Sigmoid colon (tissue), 7 donors: ENCODE measurements around the gene COL6A1. TPM values are rescaled to one million over a fixed set of nuclear protein-coding genes. Genes with fewer than 3 reads are reported as not detected.
A peak's percentile ranks its signal among the peaks of the same experiment; 100 is the strongest.

ENCODE experiments used
- DNase-seq: peaks from one replicate; pipeline ENCODE4 v3.0.0-alpha.2; 2019
- H3K27ac ChIP-seq, 4 donors: fragments of 200-600 bp; sonication (generic); one replicate each; pipeline ENCODE4 v1.5.1; 2016 to 2019; ENCODE audit warnings: mild to moderate bottlenecking in 1 of 4
- H3K27me3 ChIP-seq, 3 donors: fragments of 200-600 bp; sonication (generic); one replicate each; pipeline ENCODE4 v1.5.1; 2019; ENCODE audit warnings: mild to moderate bottlenecking in 1 of 3
- H3K36me3 ChIP-seq, 4 donors: fragments of 200-600 bp; sonication (generic); one replicate each; pipeline ENCODE4 v1.5.1; 2016 to 2019
- H3K4me1 ChIP-seq, 4 donors: fragments of 200-600 bp; sonication (generic); one replicate each; pipeline ENCODE4 v1.5.1; 2017 to 2019
- H3K4me3 ChIP-seq, 4 donors: fragments of 200-600 bp; sonication (generic); one replicate each; pipeline ENCODE4 v1.5.1; 2017 to 2019; ENCODE audit warnings: mild to moderate bottlenecking in 2 of 4, moderate library complexity in 1 of 4
- H3K9me3 ChIP-seq, 4 donors: fragments of 200-600 bp in 3 of 4; sonication (generic) in 3 of 4; one replicate each; pipeline versions ENCODE4 v1.5.1 to v1.6.1; 2013 to 2019
- EP300 ChIP-seq, 4 donors: sonication (generic); formaldehyde crosslinking; IDR thresholded peaks; one replicate each; pipeline ENCODE4 v1.6.1; 2017; ENCODE audit warnings: antibody characterized with exemption in 4 of 4
- POLR2A ChIP-seq, 2 donors: fragments of 450-650 bp; IDR thresholded peaks; one replicate each; pipeline ENCODE4 v1.6.1; 2016; ENCODE audit warnings: antibody characterized with exemption in 2 of 2, mild to moderate bottlenecking in 2 of 2, moderate library complexity in 2 of 2
- POLR2AphosphoS5 ChIP-seq, 4 donors: sonication (generic); formaldehyde crosslinking; IDR thresholded peaks; one replicate each; pipeline ENCODE4 v1.6.1; 2017; ENCODE audit warnings: antibody characterized with exemption in 4 of 4
- WGBS, 2 donors: extraction: QIAGEN DNeasy Blood & Tissue Kit; methylation state at CpG; one replicate each; pipeline ENCODE4 v1.1.7; 2013; 5-methylcytosine and 5-hydroxymethylcytosine counted together
- intact Hi-C: fragments of 100-400 bp; cut with DNase I; formaldehyde crosslinking; loops from one replicate; pipeline ENCODE4 v1.15.1; 2023
- polyA plus RNA-seq, 3 donors: library from polyadenylated mRNA; stranded (reverse); fragments of 200-250 nt; gene quantifications; one replicate each; pipeline ENCODE4 v1.2.3, GENCODE V29; 2013
- total RNA-seq, 4 donors: library from RNA; depleted of rRNA; stranded (reverse); fragments of >200 nt; gene quantifications; one replicate each; pipeline ENCODE4 v1.1.0, GENCODE V29; 2016
- TF ChIP-seq, protein P1 (sequence below), 4 experiments: fragments of 450-650 bp in 3 of 4; fragments of 200-600 bp in 1 of 4; IDR thresholded peaks; one replicate each; pipeline ENCODE4 v1.5.1; 2016 to 2019; ENCODE audit warnings: antibody characterized with exemption in 4 of 4, mild to moderate bottlenecking in 3 of 4, moderate library complexity in 2 of 4
- donor health status: healthy with polysubstance abuse.
- donor health status: Bipolar disorder and iron deficiency.
- donor health status: healthy.

The COL6A1 gene
- total and polyA plus RNA-seq, 7 donors, result 14.3 to 1,755 (median 622) TPM

DNA sequence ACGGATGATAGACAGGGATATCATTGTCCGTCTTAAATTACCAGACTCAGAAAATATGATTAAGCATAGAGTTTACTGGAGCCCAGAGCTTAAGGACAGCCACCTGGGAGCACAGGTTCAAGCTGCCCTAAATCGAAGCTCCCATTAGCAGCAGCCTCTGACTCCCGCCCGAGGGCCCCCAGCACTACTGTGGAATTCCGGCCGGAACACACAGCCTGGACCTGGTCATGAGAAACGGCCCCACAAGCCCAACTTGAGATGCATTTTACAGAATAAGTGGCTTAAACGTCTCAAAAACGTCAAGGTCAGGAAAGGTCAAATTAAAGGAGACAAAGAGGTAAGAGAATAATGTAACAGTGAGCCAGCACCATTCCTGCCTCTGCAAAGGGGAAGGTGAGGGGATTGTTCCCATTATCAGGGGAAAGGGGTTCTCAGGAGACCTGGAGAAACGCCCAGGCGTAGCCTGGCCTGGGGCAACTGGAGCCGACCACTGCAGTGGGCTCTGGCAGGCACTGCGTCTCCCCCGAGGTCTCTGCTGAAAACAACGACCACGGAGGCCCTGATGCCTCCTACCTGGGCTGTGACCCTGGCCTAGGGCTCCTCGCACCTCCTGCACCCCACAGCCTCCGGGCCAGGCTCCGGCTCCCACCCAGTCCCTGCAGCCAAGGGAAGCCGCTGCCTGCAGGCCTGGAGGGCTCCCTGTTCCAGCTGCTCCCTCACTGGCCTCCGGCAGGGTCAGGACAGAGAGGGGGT, 11.5 kb upstream of the COL6A1 start:
- intact Hi-C loops, result loop anchor here (2.0 to 5.0 kb wide), 3 partner anchors 257 to 355 kb away; partner anchors contain the start of genes LSS, PCNT and YBEY
- Histone ChIP-seq H3K4me3 (no peak overlapping the region), H3K27ac (peak overlapping the region in 3 of 4 donors; percentile 90 to 98 (median 97)), H3K9me3 (no peaks in the 10 kb centered on the region), H3K36me3 (no peaks in the 10 kb centered on the region), H3K4me1 (peaks cover 0 to 48% (median 48%) of the 10 kb centered on the region in 4 donors), H3K27me3 (no peaks in the 10 kb centered on the region)
- TF ChIP-seq POLR2AphosphoS5 (IDR thresholded peaks at IDR 0.05) (no peak), EP300 (IDR thresholded peaks at IDR 0.05) (no peak), POLR2A (IDR thresholded peaks at IDR 0.05) (no peak)
- TF ChIP-seq, protein P1, sequence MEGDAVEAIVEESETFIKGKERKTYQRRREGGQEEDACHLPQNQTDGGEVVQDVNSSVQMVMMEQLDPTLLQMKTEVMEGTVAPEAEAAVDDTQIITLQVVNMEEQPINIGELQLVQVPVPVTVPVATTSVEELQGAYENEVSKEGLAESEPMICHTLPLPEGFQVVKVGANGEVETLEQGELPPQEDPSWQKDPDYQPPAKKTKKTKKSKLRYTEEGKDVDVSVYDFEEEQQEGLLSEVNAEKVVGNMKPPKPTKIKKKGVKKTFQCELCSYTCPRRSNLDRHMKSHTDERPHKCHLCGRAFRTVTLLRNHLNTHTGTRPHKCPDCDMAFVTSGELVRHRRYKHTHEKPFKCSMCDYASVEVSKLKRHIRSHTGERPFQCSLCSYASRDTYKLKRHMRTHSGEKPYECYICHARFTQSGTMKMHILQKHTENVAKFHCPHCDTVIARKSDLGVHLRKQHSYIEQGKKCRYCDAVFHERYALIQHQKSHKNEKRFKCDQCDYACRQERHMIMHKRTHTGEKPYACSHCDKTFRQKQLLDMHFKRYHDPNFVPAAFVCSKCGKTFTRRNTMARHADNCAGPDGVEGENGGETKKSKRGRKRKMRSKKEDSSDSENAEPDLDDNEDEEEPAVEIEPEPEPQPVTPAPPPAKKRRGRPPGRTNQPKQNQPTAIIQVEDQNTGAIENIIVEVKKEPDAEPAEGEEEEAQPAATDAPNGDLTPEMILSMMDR (IDR thresholded peaks at IDR 0.05), result no peak
- peak; percentile 55 for DNase-seq
- 72 to 76% methylated on average over 22 of the region's 22 CpGs for WGBS, 2 donors

DNA sequence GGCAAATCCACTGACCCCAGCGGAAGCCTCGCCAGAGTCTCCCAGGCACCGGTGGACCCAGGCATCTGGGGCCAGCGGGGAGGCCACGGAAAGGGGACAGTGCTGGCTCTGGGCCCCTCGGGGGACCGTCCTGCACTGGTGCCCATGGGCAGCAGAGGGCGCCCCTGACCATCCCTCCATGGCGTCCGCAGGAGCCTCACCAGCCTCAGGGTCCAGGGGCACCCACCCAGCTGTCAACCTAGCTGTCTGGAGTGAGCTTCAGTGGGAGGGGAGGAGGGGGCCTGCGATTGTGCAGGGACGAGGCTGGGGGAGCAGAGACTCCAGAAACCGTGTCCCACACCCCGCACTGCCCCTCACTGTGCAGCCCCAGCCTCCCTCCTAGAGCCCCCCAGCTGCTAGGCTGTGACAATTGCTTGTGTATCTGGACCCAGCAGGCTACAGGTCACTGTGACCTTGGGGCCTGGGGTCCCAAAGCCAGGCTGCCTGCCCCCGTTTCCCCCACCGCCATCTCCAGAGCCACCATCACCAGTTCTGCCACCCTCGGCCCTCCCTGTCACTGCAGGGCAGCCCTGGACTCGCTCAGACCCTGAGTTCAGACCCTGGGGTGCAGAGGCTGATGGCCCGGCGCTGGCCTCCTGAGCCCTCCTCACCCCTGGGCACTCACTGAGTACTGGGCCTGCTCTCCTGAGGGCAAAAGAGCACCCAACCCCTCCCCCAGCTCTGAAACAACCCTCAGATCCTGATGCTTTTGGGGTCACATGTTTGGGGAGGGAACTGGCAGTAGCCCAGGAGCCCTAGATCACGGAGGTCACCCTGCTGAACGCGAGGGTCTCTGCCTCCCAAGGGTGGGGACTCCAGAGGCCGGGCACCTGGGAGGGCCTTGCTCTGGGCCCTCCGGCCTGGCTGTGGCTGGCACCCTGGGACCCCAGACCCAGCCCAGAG, 10.6 kb upstream of the COL6A1 start:
- Histone ChIP-seq H3K36me3 (no peaks in the 10 kb centered on the region), H3K4me3 (no peak overlapping the region), H3K27ac (peak overlapping the region; percentile 90 to 98 (median 98)), H3K9me3 (no peaks in the 10 kb centered on the region), H3K4me1 (peaks cover 0 to 57% (median 56%) of the 10 kb centered on the region in 4 donors), H3K27me3 (no peaks in the 10 kb centered on the region)
- TF ChIP-seq EP300 (IDR thresholded peaks at IDR 0.05) (no peak), POLR2AphosphoS5 (IDR thresholded peaks at IDR 0.05) (no peak), POLR2A (IDR thresholded peaks at IDR 0.05) (no peak)
- TF ChIP-seq, protein P1 (IDR thresholded peaks at IDR 0.05), result peak; percentile 74 to 97 (median 92)
- peak; percentile 88 for DNase-seq
- intact Hi-C loops, result loop anchor here (1.0 to 5.0 kb wide), 4 partner anchors 139 to 354 kb away; partner anchors contain the start of genes LSS, PCNT and YBEY
- WGBS, 2 donors, result 37 to 44% methylated on average over 25 of the region's 25 CpGs

DNA sequence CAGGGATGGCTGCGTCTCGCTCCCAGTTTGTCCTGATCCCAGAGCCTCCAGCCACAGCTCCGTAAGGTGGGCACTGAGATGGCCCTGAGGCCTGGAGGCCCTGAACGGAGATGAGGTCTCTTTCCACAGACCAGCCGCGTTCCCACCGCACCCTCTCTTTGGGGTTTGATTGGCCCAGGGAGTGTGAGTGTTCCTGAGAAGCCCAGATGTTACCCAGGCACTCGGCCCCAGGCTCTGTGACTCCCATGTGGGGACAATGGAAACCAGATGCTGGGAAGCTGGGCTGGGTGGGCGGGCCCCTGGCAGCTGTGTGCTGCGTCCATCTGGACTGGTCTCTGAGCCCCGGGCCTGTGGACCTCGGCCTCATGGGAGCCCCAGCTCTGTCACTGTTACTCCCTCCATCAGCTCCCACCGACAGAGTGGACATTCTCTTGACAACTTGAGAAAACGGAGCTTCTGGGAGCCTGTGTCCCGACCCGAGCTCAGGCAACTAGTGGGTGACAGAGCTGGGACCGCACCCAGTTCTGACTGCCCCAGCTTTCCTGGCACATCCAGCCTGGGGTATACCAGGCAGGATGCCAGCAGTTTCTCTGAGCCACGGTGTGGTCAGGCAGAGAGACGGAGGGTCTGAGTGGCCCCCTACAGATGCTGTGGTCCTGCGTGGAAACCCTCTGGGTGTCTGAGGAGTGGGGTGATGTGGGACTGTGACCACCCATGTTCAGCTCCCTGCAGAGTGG, 9.8 kb upstream of the COL6A1 start:
- intact Hi-C loops, result loop anchor here (1.0 to 5.0 kb wide), 4 partner anchors 139 to 353 kb away; partner anchors contain the start of genes LSS, PCNT and YBEY
- Histone ChIP-seq H3K4me3 (peak overlapping the region in 2 of 4 donors; percentile 49 to 59), H3K9me3 (no peaks in the 10 kb centered on the region), H3K27me3 (no peaks in the 10 kb centered on the region), H3K4me1 (peaks cover 0 to 63% (median 59%) of the 10 kb centered on the region in 4 donors), H3K27ac (peak overlapping the region; percentile 90 to 98 (median 98)), H3K36me3 (no peaks in the 10 kb centered on the region)
- TF ChIP-seq, protein P1 (IDR thresholded peaks at IDR 0.05), result no peak
- TF ChIP-seq POLR2AphosphoS5 (IDR thresholded peaks at IDR 0.05) (peak in 3 of 4 donors; percentile 41 to 52 (median 43)), POLR2A (IDR thresholded peaks at IDR 0.05) (no peak), EP300 (IDR thresholded peaks at IDR 0.05) (no peak)
- 58 to 68% methylated on average over 20 of the region's 20 CpGs for WGBS, 2 donors
- DNase-seq, result peak; percentile 94

DNA sequence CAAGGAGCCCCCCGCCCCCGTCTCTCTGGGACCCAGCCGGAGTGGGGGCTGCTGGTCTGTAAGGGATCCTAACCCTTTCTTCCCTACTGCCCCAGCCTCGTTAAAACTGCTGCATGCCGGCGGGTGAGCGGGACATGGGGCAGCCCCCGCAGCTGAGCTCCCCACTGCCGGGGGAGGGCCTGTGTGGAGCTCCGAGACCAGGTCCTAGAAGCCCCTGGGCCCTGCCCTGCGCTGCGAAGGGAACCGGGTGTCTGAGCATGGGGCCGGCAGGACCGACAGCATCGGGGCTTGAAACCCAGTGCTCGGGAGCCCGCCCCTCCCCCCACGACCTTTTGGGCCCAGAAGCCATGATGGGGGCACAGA, 9.2 kb upstream of the COL6A1 start:
- 35 to 36% methylated on average over 19 of the region's 19 CpGs for WGBS, 2 donors
- no peaks in the 10 kb centered on the region for H3K36me3 ChIP-seq
- no peak for TF ChIP-seq POLR2AphosphoS5 (IDR thresholded peaks at IDR 0.05)
- H3K4me1 ChIP-seq, result peaks cover 0 to 68% (median 64%) of the 10 kb centered on the region in 4 donors
- peak overlapping the region; percentile 90 to 98 (median 98) for H3K27ac ChIP-seq
- no peaks in the 10 kb centered on the region for H3K9me3 ChIP-seq
- peak; percentile 83 for DNase-seq
- H3K4me3 ChIP-seq, result peak overlapping the region; percentile 18 to 59 (median 47)
- H3K27me3 ChIP-seq, result no peaks in the 10 kb centered on the region
- intact Hi-C loops, result loop anchor here (5.0 kb wide), 1 partner anchor 255 kb away; the partner anchor contains the start of gene LSS
